Heart right ventricle (tissue), 16 donors: Measurements from ENCODE around the gene TMEM143. TPM values are rescaled to one million over a fixed set of nuclear protein-coding genes. Genes with fewer than 3 reads are reported as not detected.

Experiments
- ATAC-seq, 8 donors: fragments of 200-7000 bp; cut with Tn5 transposase; one replicate each; pipeline ENCODE4 v1.9.1; 2020; ENCODE audit warnings: mild to moderate bottlenecking in 8 of 8, moderate library complexity in 8 of 8, moderate number of reproducible peaks in 1 of 8
- DNase-seq, 2 donors: peaks; one replicate each; pipeline ENCODE4 v3.0.0-alpha.2; 2020
- H3K27ac ChIP-seq, 10 donors: fragments of 200-600 bp; sonication (generic) in 2 of 10; one replicate each; pipeline versions ENCODE4 v1.5.0 to v1.8.0; 2020 to 2022; ENCODE audit warnings: mild to moderate bottlenecking in 3 of 10
- H3K27me3 ChIP-seq, 7 donors: fragments of 200-600 bp; one replicate each; pipeline ENCODE4 v1.8.0; 2021 to 2022; ENCODE audit warnings: mild to moderate bottlenecking in 2 of 7
- H3K36me3 ChIP-seq, 9 donors: fragments of 200-600 bp; sonication (generic) in 1 of 9; one replicate each; pipeline versions ENCODE4 v1.5.0 to v1.8.0; 2020 to 2022; ENCODE audit warnings: mild to moderate bottlenecking in 2 of 9
- H3K4me1 ChIP-seq, 9 donors: fragments of 200-600 bp; sonication (generic) in 1 of 9; one replicate each; pipeline versions ENCODE4 v1.5.0 to v1.8.0; 2020 to 2022; ENCODE audit warnings: mild to moderate bottlenecking in 4 of 9
- H3K4me3 ChIP-seq, 10 donors: fragments of 200-600 bp; sonication (generic) in 2 of 10; one replicate each; pipeline versions ENCODE4 v1.5.0 to v1.8.0; 2020 to 2022; ENCODE audit warnings: mild to moderate bottlenecking in 7 of 10, moderate library complexity in 2 of 10
- H3K9me3 ChIP-seq, 11 donors: fragments of 200-600 bp in 10 of 11; sonication (generic) in 2 of 11; one replicate each; pipeline versions ENCODE4 v1.5.0 to v1.8.0; 2013 to 2022; ENCODE audit warnings: mild to moderate bottlenecking in 2 of 11, control low read depth in 1 of 11, moderate library complexity in 1 of 11
- CTCF ChIP-seq, 9 donors: fragments of 200-600 bp; sonication (generic) in 2 of 9; IDR thresholded peaks; one replicate each; pipeline versions ENCODE4 v1.5.0 to v1.8.0; 2021 to 2022; ENCODE audit warnings: antibody characterized with exemption in 9 of 9, mild to moderate bottlenecking in 5 of 9, moderate library complexity in 1 of 9
- WGBS, 2 donors: extraction: QIAGEN DNeasy Blood & Tissue Kit; methylation state at CpG; one replicate each; pipeline ENCODE4 v1.1.7; 2013; ENCODE audit warnings: inconsistent platforms in 1 of 2; 5-methylcytosine and 5-hydroxymethylcytosine counted together
- intact Hi-C, 10 donors: fragments of 100-400 bp; cut with DNase I; formaldehyde crosslinking; loops; one replicate each; pipeline versions ENCODE4 v1.11.1 to v1.14.2; 2022
- polyA plus RNA-seq, 2 donors: library from polyadenylated mRNA; stranded (reverse); fragments of 200-250 nt; gene quantifications; one replicate each; pipeline ENCODE4 v1.2.3, GENCODE V29; 2013
- total RNA-seq, 10 donors: library from RNA; stranded (reverse); fragmentation: NEBNext Ultra II Directional in 3 of 10; extraction: Animal tissue kit (Norgen Biotek cat#: 25700) in 3 of 10; gene quantifications; one replicate each; pipeline versions ENCODE4 v1.2.1 to v1.2.4, GENCODE V29; 2021 to 2023
- donor health status: Arrhythmogenic right ventricular cardiomyopathy.
- donor health status: ischemic (EF 13 %, LVEDD 7.1; RV severe dilation, severe dysfunction).
- donor health status: healthy with polysubstance abuse.
- donor health status: DM: no; HTN: yes; CAD: no.
- donor health status: DM: no; HTN: no; CAD: no.
- donor health status: ischemic (EF 25% LVEDD 6.9; RV normal size, moderate dysfunction).
- donor health status: ischemic (EF 25% LVEDD 5.7; RV mildly dilated, moderate dysfunction).
- donor health status: healthy.
- donor health status: DM: yes; HTN: yes; CAD: no.
- donor health status: Ischemic cardiomyopathy.
- donor health status: ischemic (EF 35%, LVEDD 5.7; RV mildly dilated, moderate dysfunction).
- donor health status: nonischemic (EF 11% LVEDD 7.7; RV severe dilation, severe dysfunction).
- donor health status: DM: yes; HTN: yes; CAD: no.
- donor health status: PGD.
- donor health status: ischemic (EF 29% LVEDD 5.4; RV normal size, mild dysfunction).
- donor health status: nonischemic (EF 23%, LVEDD 6.1; RV moderate dilation, normal function).

TMEM143 gene
- total and polyA plus RNA-seq, 12 donors = 9.7 to 110 (median 80.4) TPM

GRCh38 chr19:48353677-48354076 is 10.1 kb downstream of the TMEM143 start:
- ATAC-seq (no peak), DNase-seq (no peak)
- WGBS, 2 donors = 87 to 93% methylated on average over 5 of the region's 5 CpGs
- Histone ChIP-seq H3K27ac (no peak overlapping the region), H3K36me3 (peaks cover 0 to 6% (median 0%) of the 10 kb centered on the region in 9 donors), H3K9me3 (no peaks in the 10 kb centered on the region), H3K4me3 (no peak overlapping the region), H3K4me1 (no peaks in the 10 kb centered on the region), H3K27me3 (no peaks in the 10 kb centered on the region)
- no peak for TF ChIP-seq CTCF (IDR thresholded peaks at IDR 0.05)
- intact Hi-C loops = no loop called here

- peaks cover 0 to 11% (median 6%) of the 10 kb centered on the region in 9 donors for H3K4me1 ChIP-seq
- WGBS, 2 donors = 49 to 55% methylated on average over 8 of the region's 8 CpGs
- DNase-seq (peak; percentile 56 to 78), ATAC-seq (peak; percentile 53 to 76 (median 65))
- TF ChIP-seq CTCF (IDR thresholded peaks at IDR 0.05) = peak; percentile 45 to 82 (median 74)
- no peak overlapping the region for H3K4me3 ChIP-seq
- no peaks in the 10 kb centered on the region for H3K36me3 ChIP-seq
- H3K27me3 ChIP-seq = no peaks in the 10 kb centered on the region
- H3K27ac ChIP-seq = no peak overlapping the region
- H3K9me3 ChIP-seq = no peaks in the 10 kb centered on the region
- intact Hi-C loops = no loop called here
Measured at GRCh38 chr19:48351341-48351752, 12.4 kb downstream of the TMEM143 start.

- Histone ChIP-seq H3K4me1 (peaks cover 0 to 11% (median 6%) of the 10 kb centered on the region in 9 donors), H3K36me3 (no peaks in the 10 kb centered on the region), H3K27me3 (no peaks in the 10 kb centered on the region), H3K27ac (no peak overlapping the region), H3K4me3 (no peak overlapping the region), H3K9me3 (no peaks in the 10 kb centered on the region)
- DNase-seq (no peak), ATAC-seq (no peak)
- no peak for TF ChIP-seq CTCF (IDR thresholded peaks at IDR 0.05)
- intact Hi-C loops = no loop called here
- 82 to 87% methylated on average over 5 of the region's 5 CpGs for WGBS, 2 donors
Measured at GRCh38 chr19:48350856-48351255, 12.9 kb downstream of the TMEM143 start.

- Histone ChIP-seq H3K9me3 (no peaks in the 10 kb centered on the region), H3K36me3 (peaks cover 0 to 13% (median 0%) of the 10 kb centered on the region in 9 donors), H3K4me1 (peaks cover 0 to 11% (median 6%) of the 10 kb centered on the region in 9 donors), H3K4me3 (no peak overlapping the region), H3K27me3 (no peaks in the 10 kb centered on the region), H3K27ac (no peak overlapping the region)
- ATAC-seq = peak in 1 of 8 donors; percentile 10
- DNase-seq = no peak
- intact Hi-C loops = no loop called here
- WGBS, 2 donors = 95% methylated on average over 7 of the region's 7 CpGs
- no peak for TF ChIP-seq CTCF (IDR thresholded peaks at IDR 0.05)
Measured at GRCh38 chr19:48348737-48349136, 15.0 kb downstream of the TMEM143 start.
